Smooth muscle cell (in vitro differentiated cells): ENCODE results near the gene ATF6B. TPM values are rescaled to one million over a fixed set of nuclear protein-coding genes. Genes with fewer than 3 reads are reported as not detected.

ENCODE experiments used
- DNase-seq: peaks from one replicate; lab custom pipeline; 2025; ENCODE audit not compliant: unreplicated experiment; lab: John Stamatoyannopoulos, UW
- H2AFZ ChIP-seq: fragments of 200-600 bp; sonication (generic); 2 replicates; pipeline ENCODE4 v1.6.0; 2016; ENCODE audit warnings: antibody characterized with exemption, low read depth, mild to moderate bottlenecking
- H3F3A ChIP-seq: fragments of 200-600 bp; sonication (generic); 2 replicates; pipeline ENCODE4 v1.6.0; 2017; ENCODE audit warnings: antibody characterized with exemption, low read depth
- H3K27ac ChIP-seq: fragments of 200-600 bp; sonication (generic); 2 replicates; pipeline ENCODE4 v1.5.1; 2016; ENCODE audit warnings: low read depth, mild to moderate bottlenecking
- H3K27me3 ChIP-seq: fragments of 200-600 bp; sonication (generic); 2 replicates; pipeline ENCODE4 v1.6.1; 2016; ENCODE audit warnings: low read depth, mild to moderate bottlenecking
- H3K36me3 ChIP-seq: fragments of 200-600 bp; sonication (generic); 2 replicates; pipeline ENCODE4 v1.5.1; 2016; ENCODE audit warnings: low read depth
- H3K4me1 ChIP-seq: fragments of 200-600 bp; sonication (generic); 2 replicates; pipeline ENCODE4 v1.5.1; 2016; ENCODE audit warnings: low read depth
- H3K4me2 ChIP-seq: fragments of 200-600 bp; sonication (generic); 2 replicates; pipeline ENCODE4 v1.6.0; 2016; ENCODE audit warnings: mild to moderate bottlenecking
- H3K4me3 ChIP-seq: fragments of 200-600 bp; sonication (generic); 2 replicates; pipeline ENCODE4 v1.5.1; 2016; ENCODE audit warnings: mild to moderate bottlenecking
- H3K79me2 ChIP-seq: fragments of 200-600 bp; sonication (generic); 2 replicates; pipeline ENCODE4 v1.6.0; 2016; ENCODE audit warnings: low read depth, mild to moderate bottlenecking
- H3K9ac ChIP-seq: fragments of 200-600 bp; sonication (generic); 2 replicates; pipeline ENCODE4 v1.6.0; 2016; ENCODE audit warnings: low read depth
- H3K9me3 ChIP-seq: fragments of 200-600 bp; sonication (generic); replicated peaks from 2 replicates; pipeline ENCODE4 v1.5.1; 2016; ENCODE audit warnings: low read depth
- H4K20me1 ChIP-seq: fragments of 200-600 bp; sonication (generic); 2 replicates; pipeline ENCODE4 v1.6.0; 2016; ENCODE audit warnings: low read depth
- CTCF ChIP-seq: fragments of 200-600 bp; sonication (generic); IDR thresholded peaks from 2 replicates; pipeline ENCODE4 v1.5.1; 2017; ENCODE audit warnings: borderline replicate concordance, mild to moderate bottlenecking, antibody characterized with exemption; ENCODE audit not compliant: insufficient read depth, poor library complexity, severe bottlenecking
- WGBS: methylation state at CpG from one replicate; pipeline ENCODE4 v1.1.7; 2016; ENCODE audit warnings: low lambda C conversion rate; 5-methylcytosine and 5-hydroxymethylcytosine counted together
- polyA plus RNA-seq: library from polyadenylated mRNA; unstranded; fragments of >200 nt; fragmentation: Nextera tagmentation; extraction: Ambion mirVana; gene quantifications from 2 replicates; pipeline ENCODE4 v1.2.1, GENCODE V29; 2016
- total RNA-seq: library from RNA; depleted of rRNA; stranded (reverse); fragments of >200 nt; gene quantifications from 2 replicates; pipeline ENCODE4 v1.2.3, GENCODE V29; 2014

ATF6B gene
- total and polyA plus RNA-seq, 2 experiments from 2014 or later = 22.2 to 22.5 TPM

- no peak overlapping the region for H2AFZ ChIP-seq
- H3K27me3 ChIP-seq = no peaks in the 10 kb centered on the region
- no peak for TF ChIP-seq CTCF
These were observed 31.4 kb downstream of the ATF6B start for GRCh38 chr6:32096394-32097258.

GRCh38 chr6:32096087-32096393 lies 32.0 kb downstream of the ATF6B start:
- Histone ChIP-seq H4K20me1 (peaks cover 5% of the 10 kb centered on the region), H3K9me3 (no peaks in the 10 kb centered on the region), H3K27me3 (no peaks in the 10 kb centered on the region), H3K36me3 (no peaks in the 10 kb centered on the region), H3K4me1 (no peaks in the 10 kb centered on the region), H2AFZ (no peak overlapping the region), H3K4me2 (no peak overlapping the region), H3K9ac (no peak overlapping the region), H3K27ac (no peak overlapping the region), H3K79me2 (no peaks in the 10 kb centered on the region), H3F3A (peaks cover 7% of the 10 kb centered on the region), H3K4me3 (no peak overlapping the region)
- WGBS = 96% methylated on average over 32 of the region's 36 CpGs
- no peak for TF ChIP-seq CTCF
- no peak for DNase-seq

More at GRCh38 chr6:32096394-32097258, 31.4 kb downstream of the ATF6B start:
- DNase-seq = no peak
- Histone ChIP-seq H3K9me3 (no peaks in the 10 kb centered on the region), H3K9ac (no peak overlapping the region), H3F3A (peaks cover 7% of the 10 kb centered on the region), H3K36me3 (no peaks in the 10 kb centered on the region), H3K27ac (no peak overlapping the region), H3K79me2 (no peaks in the 10 kb centered on the region), H3K4me2 (no peak overlapping the region), H3K4me1 (no peaks in the 10 kb centered on the region), H4K20me1 (peaks cover 5% of the 10 kb centered on the region), H3K4me3 (no peak overlapping the region)
- WGBS = 91% methylated on average over 88 of the region's 90 CpGs

- Histone ChIP-seq H3K27me3 (no peaks in the 10 kb centered on the region), H3K9me3 (no peaks in the 10 kb centered on the region), H3K4me3 (no peak overlapping the region), H3K4me2 (no peak overlapping the region), H3K4me1 (no peaks in the 10 kb centered on the region), H3K27ac (no peak overlapping the region), H3K79me2 (no peaks in the 10 kb centered on the region), H3F3A (peaks cover 7% of the 10 kb centered on the region), H3K9ac (no peak overlapping the region), H4K20me1 (peaks cover 5% of the 10 kb centered on the region), H2AFZ (no peak overlapping the region), H3K36me3 (no peaks in the 10 kb centered on the region)
- 95% methylated on average over 30 of the region's 30 CpGs for WGBS
- DNase-seq = no peak
- TF ChIP-seq CTCF = no peak
These were observed 32.5 kb downstream of the ATF6B start for GRCh38 chr6:32095338-32096086.
